Activated CD4-positive, alpha-beta T cell treated with anti-CD3 and anti-CD28 coated beads, Interleukin-2, amount 10 ng/mL, durations not matched to agents 24 days and 14 days (primary cell): ENCODE measurements around the gene ADAMTSL1. TPM values are rescaled to one million over a fixed set of nuclear protein-coding genes. Genes with fewer than 3 reads are reported as not detected.
A peak's percentile ranks its signal among the peaks of the same experiment; 100 is the strongest.

ENCODE experiments used
- DNase-seq: peaks from one replicate; pipeline ENCODE4 v3.0.0; 2022
- H3K27ac Mint-ChIP-seq: one replicate; pipeline ENCODE4 v1.8.0; 2022; ENCODE audit warnings: mild to moderate bottlenecking, mixed read lengths
- H3K27me3 Mint-ChIP-seq: one replicate; pipeline ENCODE4 v1.8.0; 2022; ENCODE audit warnings: mixed read lengths
- H3K36me3 Mint-ChIP-seq: one replicate; pipeline ENCODE4 v1.8.0; 2022; ENCODE audit warnings: low read depth, mild to moderate bottlenecking, mixed read lengths
- H3K4me1 Mint-ChIP-seq: one replicate; pipeline ENCODE4 v1.8.0; 2021; ENCODE audit warnings: mixed read lengths
- H3K4me3 Mint-ChIP-seq: one replicate; pipeline ENCODE4 v1.8.0; 2022; ENCODE audit warnings: mild to moderate bottlenecking, moderate library complexity, mixed read lengths
- H3K9me3 Mint-ChIP-seq: one replicate; pipeline ENCODE4 v1.8.0; 2021; ENCODE audit warnings: mixed read lengths
- intact Hi-C: fragments of 100-400 bp; cut with micrococcal nuclease; formaldehyde crosslinking; loops from one replicate; pipeline ENCODE4 v1.15.1; 2023
- total RNA-seq: library from RNA; stranded (reverse); gene quantifications from 2 replicates; pipeline ENCODE4 v1.2.3, GENCODE V29; 2022

ADAMTSL1 gene
- total RNA-seq, 1 donor from 2014 or later: not detected

- Mint-ChIP-seq H3K4me1 (peaks cover 2% of the 10 kb centered on the region), H3K36me3 (no peaks in the 10 kb centered on the region), H3K9me3 (no peaks in the 10 kb centered on the region), H3K4me3 (no peak overlapping the region), H3K27me3 (peaks cover 4% of the 10 kb centered on the region), H3K27ac (no peak overlapping the region)
- DNase-seq: no peak
- intact Hi-C loops: no loop called here
These were observed 413.6 kb downstream of the ADAMTSL1 start for GRCh38 chr9:18887546-18887945.

- Mint-ChIP-seq H3K4me1 (peaks cover 2% of the 10 kb centered on the region), H3K27me3 (peaks cover 4% of the 10 kb centered on the region), H3K36me3 (no peaks in the 10 kb centered on the region), H3K4me3 (no peak overlapping the region), H3K27ac (no peak overlapping the region), H3K9me3 (no peaks in the 10 kb centered on the region)
- DNase-seq: no peak
- intact Hi-C loops: no loop called here
These were observed 414.3 kb downstream of the ADAMTSL1 start for GRCh38 chr9:18888290-18888689.

- Mint-ChIP-seq H3K27ac (no peak overlapping the region), H3K36me3 (peaks cover under 1% of the 10 kb centered on the region), H3K27me3 (peaks cover 2% of the 10 kb centered on the region), H3K4me1 (peaks cover 2% of the 10 kb centered on the region), H3K4me3 (no peak overlapping the region), H3K9me3 (peaks cover 4% of the 10 kb centered on the region)
- intact Hi-C loops: no loop called here
- DNase-seq: no peak
These were observed 415.6 kb downstream of the ADAMTSL1 start for GRCh38 chr9:18889550-18889949.

DNA sequence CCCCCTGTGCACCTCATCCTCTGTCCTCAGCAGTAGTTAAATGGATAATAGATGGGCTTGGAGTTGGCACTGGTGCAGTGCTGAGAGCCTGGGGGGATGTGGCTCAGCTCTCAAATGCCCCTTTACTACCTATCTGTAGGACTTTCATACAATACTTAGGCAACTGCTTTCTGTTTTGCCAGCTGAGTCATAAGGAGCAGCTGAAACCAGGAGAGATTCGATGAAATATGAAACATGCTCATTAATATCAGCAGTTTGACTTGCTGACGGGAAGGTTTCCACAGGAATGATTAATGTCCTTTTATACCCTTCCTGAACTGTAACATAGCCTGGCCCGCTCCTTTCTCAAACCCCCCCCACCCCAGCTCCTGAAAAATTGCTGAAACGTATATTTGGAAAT is 416.4 kb downstream of the ADAMTSL1 start:
- intact Hi-C loops: no loop called here
- H3K9me3 Mint-ChIP-seq: peaks cover 8% of the 10 kb centered on the region

DNA sequence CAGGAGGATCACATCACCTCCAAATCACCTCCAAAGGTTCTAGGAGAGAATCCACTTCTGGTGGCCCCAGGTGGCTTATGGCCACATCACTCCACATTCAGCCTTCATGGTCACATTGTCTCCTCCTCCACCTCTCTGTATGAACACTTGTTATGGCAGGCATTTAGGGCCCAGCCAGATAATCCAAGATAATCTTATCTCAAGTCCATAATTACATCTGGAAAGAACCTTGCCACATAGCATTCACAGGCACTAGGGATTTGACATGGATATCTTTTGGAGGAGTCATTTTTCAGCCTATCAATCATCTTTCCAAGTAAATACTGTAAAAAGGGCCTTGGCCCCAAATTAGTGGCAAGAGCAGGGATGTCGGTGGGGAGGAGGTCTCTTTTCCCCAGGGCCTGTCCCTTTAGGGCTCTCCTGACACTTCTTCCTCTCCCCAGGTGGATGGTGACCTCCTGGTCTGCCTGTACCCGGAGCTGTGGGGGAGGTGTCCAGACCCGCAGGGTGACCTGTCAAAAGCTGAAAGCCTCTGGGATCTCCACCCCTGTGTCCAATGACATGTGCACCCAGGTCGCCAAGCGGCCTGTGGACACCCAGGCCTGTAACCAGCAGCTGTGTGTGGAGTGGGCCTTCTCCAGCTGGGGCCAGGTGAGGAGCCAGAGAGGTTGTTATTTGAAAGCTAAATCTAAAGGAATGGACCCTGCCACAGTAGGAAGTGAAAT is 418.2 kb downstream of the ADAMTSL1 start:
- no peak overlapping the region for H3K27ac Mint-ChIP-seq

More for the DNA sequence above, 416.4 kb downstream of the ADAMTSL1 start:
- DNase-seq: no peak
- Mint-ChIP-seq H3K27me3 (no peaks in the 10 kb centered on the region), H3K27ac (no peak overlapping the region), H3K4me3 (no peak overlapping the region), H3K36me3 (peaks cover 2% of the 10 kb centered on the region), H3K4me1 (peaks cover 2% of the 10 kb centered on the region)

GRCh38 chr9:18893046-18893445 is 419.1 kb downstream of the ADAMTSL1 start:
- no peak overlapping the region for H3K4me3 Mint-ChIP-seq
- H3K36me3 Mint-ChIP-seq: peaks cover 7% of the 10 kb centered on the region
- no peaks in the 10 kb centered on the region for H3K27me3 Mint-ChIP-seq
- H3K4me1 Mint-ChIP-seq: peaks cover 3% of the 10 kb centered on the region
- H3K9me3 Mint-ChIP-seq: peaks cover 16% of the 10 kb centered on the region
- DNase-seq: no peak
- intact Hi-C loops: no loop called here
- no peak overlapping the region for H3K27ac Mint-ChIP-seq

More for the DNA sequence above, 418.2 kb downstream of the ADAMTSL1 start:
- no peak overlapping the region for H3K4me3 Mint-ChIP-seq
- H3K9me3 Mint-ChIP-seq: peaks cover 16% of the 10 kb centered on the region
- H3K36me3 Mint-ChIP-seq: peaks cover 7% of the 10 kb centered on the region
- no peaks in the 10 kb centered on the region for H3K27me3 Mint-ChIP-seq
- H3K4me1 Mint-ChIP-seq: peaks cover 3% of the 10 kb centered on the region
- intact Hi-C loops: no loop called here
- no peak for DNase-seq

- no peak for DNase-seq
- Mint-ChIP-seq H3K4me1 (peaks cover 3% of the 10 kb centered on the region), H3K27ac (no peak overlapping the region), H3K9me3 (peaks cover 16% of the 10 kb centered on the region), H3K27me3 (no peaks in the 10 kb centered on the region), H3K36me3 (peaks cover 7% of the 10 kb centered on the region), H3K4me3 (no peak overlapping the region)
- intact Hi-C loops: no loop called here
These were observed 419.5 kb downstream of the ADAMTSL1 start for GRCh38 chr9:18893491-18893890.

DNA sequence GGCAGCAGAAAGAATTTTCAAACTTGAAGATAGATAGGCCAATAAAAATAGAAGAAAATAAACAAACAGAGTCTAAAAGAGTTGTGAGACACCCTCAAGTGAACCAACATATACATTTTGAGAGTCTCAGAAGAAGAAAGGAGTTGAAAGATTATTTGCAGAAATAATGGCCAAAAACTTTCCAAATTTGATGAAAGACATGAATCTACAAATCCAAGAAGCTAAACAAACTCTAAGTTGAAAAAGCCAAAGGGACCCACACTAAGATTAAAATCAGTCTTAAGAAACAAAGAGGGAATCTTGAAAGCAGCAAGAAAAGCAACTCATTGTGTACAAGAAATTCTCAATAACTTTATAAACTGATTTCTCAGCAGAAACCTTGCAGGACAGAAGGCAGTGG is 422.1 kb downstream of the ADAMTSL1 start:
- Mint-ChIP-seq H3K4me1 (peaks cover 2% of the 10 kb centered on the region), H3K27ac (no peak overlapping the region), H3K27me3 (peaks cover 3% of the 10 kb centered on the region), H3K4me3 (no peak overlapping the region), H3K9me3 (peaks cover 25% of the 10 kb centered on the region), H3K36me3 (peaks cover 7% of the 10 kb centered on the region)
- intact Hi-C loops: no loop called here
- no peak for DNase-seq

DNA sequence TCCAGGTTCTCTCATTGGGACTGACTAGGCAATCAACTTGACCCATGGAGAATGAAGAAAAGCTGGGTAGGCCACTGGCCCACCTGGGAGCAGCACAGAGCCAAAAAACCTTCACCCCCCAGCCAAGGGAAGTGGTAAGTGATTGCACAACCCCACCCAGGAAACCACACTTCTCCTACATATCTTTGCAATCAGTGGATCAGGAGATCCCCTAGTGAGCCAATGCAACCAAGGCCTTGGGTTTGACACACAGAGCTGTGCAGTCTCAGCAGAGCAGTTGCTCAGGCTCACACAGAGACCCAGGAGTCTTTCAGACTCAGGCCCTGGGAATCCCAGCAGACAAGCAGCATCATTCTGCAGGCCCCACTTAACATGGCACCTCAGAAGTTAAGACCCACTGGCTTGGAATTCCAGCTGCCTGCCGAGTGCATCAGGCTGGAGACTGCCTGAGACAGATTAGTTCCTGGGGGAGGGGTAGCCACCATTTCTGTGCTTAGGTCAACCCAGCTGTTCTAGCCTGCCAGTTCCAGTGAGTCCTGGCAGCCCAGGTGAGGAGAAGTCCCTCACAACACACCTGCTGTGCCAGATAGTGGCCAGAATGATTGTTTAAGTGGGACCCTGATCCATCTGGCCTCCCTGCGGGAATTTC is 422.7 kb downstream of the ADAMTSL1 start:
- Mint-ChIP-seq H3K4me1 (peaks cover 2% of the 10 kb centered on the region), H3K27ac (no peak overlapping the region), H3K27me3 (peaks cover 5% of the 10 kb centered on the region), H3K4me3 (no peak overlapping the region), H3K36me3 (peaks cover 7% of the 10 kb centered on the region), H3K9me3 (peaks cover 25% of the 10 kb centered on the region)
- intact Hi-C loops: no loop called here
- peak; percentile 63 for DNase-seq

GRCh38 chr9:18903450-18903849 is 429.5 kb downstream of the ADAMTSL1 start:
- Mint-ChIP-seq H3K27ac (no peak overlapping the region), H3K4me1 (no peaks in the 10 kb centered on the region), H3K36me3 (no peaks in the 10 kb centered on the region), H3K27me3 (peaks cover 7% of the 10 kb centered on the region), H3K9me3 (peaks cover 9% of the 10 kb centered on the region), H3K4me3 (no peak overlapping the region)
- intact Hi-C loops: no loop called here
- no peak for DNase-seq

DNA sequence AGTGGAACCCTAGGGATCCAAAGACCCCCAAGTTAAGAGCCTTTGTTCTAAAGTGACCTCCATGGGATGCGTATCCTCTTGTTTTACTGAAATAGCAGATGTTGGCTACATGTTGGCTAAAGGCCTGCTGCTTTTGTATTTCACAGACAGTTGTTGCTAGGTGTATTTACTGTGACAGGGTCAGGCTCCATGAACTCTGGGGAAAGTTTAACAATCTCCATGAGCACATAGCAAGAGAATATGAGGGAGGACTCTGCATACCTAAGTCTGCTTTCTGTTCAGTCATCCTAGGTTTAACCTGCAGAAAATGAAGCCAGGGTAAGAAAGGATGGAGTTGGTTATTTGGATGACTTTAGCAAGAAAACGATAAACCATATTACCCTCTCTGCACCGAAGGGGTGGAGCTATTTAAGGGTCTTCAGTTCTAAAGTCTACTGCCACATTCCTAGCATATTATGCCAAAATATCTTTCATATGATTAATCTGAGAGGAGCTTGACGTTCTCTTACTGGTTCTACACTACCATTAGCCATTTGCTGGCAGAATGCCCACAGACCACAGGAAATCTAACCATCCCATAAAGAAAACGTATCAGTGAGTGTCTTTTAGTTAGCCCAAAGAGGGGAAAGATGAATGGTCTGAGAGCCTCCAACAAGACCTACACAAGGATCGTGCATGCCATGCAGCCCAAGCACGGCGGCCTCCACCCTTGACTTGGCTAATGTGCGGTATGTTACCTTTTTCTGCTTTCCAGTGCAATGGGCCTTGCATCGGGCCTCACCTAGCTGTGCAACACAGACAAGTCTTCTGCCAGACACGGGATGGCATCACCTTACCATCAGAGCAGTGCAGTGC is 431.3 kb downstream of the ADAMTSL1 start:
- peaks cover 5% of the 10 kb centered on the region for H3K27me3 Mint-ChIP-seq
- no peaks in the 10 kb centered on the region for H3K4me1 Mint-ChIP-seq
- no peak overlapping the region for H3K27ac Mint-ChIP-seq
- intact Hi-C loops: no loop called here
- H3K36me3 Mint-ChIP-seq: no peaks in the 10 kb centered on the region
- no peak for DNase-seq
- no peak overlapping the region for H3K4me3 Mint-ChIP-seq
- H3K9me3 Mint-ChIP-seq: peaks cover 3% of the 10 kb centered on the region

DNA sequence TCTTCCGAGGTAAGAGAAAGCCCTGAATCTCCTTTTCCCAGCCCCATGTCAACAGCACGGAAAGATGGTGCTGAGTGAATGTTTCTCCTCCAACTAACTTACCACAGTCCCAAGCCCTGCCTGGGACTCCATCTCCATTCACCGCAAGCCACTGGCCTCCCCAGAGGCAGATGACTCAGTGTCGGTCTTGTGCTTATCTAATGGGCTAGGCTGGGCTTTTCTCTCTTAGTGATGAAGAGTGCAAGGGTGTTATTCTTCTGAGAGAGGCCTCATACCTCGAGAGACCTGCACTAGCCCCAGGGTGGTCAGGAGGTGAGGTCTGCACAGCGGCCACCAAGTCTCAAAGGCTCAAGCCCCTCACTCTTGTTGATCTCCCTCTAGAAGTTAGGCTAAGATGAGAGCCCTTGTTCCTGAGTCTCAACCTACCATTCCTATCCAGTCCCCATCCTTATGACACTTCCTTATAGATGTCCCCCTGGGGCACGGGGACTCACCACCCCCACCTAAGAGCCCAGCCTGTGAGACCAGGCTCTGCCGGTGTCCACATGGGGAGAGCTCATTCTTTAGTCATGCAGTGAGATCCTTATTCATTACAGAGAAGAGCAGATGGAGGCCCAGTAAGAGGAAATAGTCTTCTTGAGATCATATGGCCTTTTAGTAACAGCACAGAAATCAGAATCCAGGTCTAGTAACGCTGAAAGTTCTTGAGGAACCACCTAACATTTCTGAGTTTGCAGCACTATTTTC is 432.1 kb downstream of the ADAMTSL1 start:
- no peaks in the 10 kb centered on the region for H3K9me3 Mint-ChIP-seq
- DNase-seq: no peak
- no peak overlapping the region for H3K4me3 Mint-ChIP-seq
- no peaks in the 10 kb centered on the region for H3K4me1 Mint-ChIP-seq
- intact Hi-C loops: no loop called here
- H3K36me3 Mint-ChIP-seq: no peaks in the 10 kb centered on the region
- no peak overlapping the region for H3K27ac Mint-ChIP-seq
- H3K27me3 Mint-ChIP-seq: peaks cover 6% of the 10 kb centered on the region

GRCh38 chr9:18906656-18907395 is 432.9 kb downstream of the ADAMTSL1 start:
- H3K27ac Mint-ChIP-seq: no peak overlapping the region
- no peaks in the 10 kb centered on the region for H3K9me3 Mint-ChIP-seq
- no peaks in the 10 kb centered on the region for H3K36me3 Mint-ChIP-seq
- H3K27me3 Mint-ChIP-seq: peaks cover 6% of the 10 kb centered on the region
- no peak overlapping the region for H3K4me3 Mint-ChIP-seq
- no peaks in the 10 kb centered on the region for H3K4me1 Mint-ChIP-seq
- DNase-seq: no peak
- intact Hi-C loops: no loop called here
